Fibroblast of skin of left biceps (primary cell): ENCODE data around the gene CCNB2.

Experiments
- DNase-seq, 2 experiments: peaks; one replicate each; pipeline ENCODE4 v3.0.0-alpha.2; 2013; ENCODE audit warnings: low read depth in 2 of 2

Gene CCNB2

DNA sequence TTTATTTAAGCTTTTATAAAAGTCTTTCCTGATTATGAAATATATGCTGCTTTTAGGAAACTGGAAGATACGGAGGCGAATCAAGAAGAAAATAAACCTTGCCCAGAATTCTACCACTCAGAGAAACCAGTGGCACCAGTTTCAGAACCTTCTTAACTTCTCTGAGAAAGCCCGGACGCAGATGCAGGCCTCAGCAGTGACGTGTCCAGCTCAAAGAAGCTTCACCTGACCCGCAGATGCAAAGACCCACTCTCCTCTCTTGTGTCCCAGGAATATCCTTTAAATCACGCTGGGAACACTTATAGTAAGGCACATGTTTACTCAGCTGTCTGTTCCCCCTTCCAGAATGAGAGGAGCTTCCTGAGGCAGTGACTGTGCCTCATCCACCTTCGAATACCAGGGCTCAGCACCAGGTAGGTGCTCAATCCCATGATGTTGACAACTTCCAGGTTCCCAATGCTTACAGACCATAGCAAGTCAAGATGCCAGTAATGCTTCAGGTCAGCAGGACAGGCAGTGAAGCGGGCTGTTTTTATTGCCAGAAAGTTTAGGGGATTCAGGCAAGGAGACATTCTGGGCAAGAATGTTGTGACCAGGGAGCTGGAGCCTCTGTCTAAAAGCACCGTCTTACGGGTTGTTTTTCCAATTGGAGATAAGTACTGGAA is 61.8 kb downstream of the CCNB2 start:
- DNase-seq = no peak

DNA sequence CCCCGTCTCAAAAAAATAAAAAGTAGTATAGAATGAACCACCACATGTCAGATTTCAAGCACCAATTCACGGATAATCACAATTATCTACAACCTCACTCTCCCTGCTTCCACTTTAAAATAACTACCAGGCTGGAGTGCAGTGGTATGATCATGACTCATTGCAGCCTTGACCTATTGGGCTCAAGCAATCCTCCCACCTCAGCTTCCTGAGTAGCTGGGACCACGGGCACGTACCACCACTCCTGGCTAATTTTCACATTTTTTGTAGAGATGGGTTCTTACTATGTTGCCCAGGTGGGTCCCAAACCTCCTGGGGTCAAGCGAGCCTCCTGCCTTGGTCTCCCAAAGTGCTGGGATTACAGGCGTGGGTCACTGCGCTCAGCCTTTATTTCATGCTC is 63.6 kb downstream of the CCNB2 start:
- no peak for DNase-seq

DNA sequence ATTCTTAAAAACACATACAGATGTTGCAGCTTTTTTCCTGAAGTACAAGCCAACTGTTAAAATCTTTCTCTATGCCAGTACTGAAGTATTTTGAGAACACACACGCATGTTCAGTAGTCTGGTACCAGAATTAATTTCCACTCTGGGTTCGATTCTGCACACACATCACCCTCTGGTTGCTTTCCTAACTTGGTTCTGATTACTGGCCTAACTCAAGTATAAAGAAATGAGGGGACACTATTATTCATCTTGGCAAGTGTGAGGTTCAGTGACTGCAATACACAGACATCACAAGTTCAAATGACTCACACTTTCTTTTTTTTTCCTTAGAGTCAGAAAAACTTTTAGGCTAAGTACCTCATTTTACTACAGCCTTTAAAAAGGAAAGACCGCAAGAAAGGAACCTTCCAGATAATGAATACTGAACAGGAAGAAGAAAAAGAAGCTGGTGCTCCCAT is 64.3 kb downstream of the CCNB2 start:
- DNase-seq = peak in 1 of 2 experiments; percentile 47

DNA sequence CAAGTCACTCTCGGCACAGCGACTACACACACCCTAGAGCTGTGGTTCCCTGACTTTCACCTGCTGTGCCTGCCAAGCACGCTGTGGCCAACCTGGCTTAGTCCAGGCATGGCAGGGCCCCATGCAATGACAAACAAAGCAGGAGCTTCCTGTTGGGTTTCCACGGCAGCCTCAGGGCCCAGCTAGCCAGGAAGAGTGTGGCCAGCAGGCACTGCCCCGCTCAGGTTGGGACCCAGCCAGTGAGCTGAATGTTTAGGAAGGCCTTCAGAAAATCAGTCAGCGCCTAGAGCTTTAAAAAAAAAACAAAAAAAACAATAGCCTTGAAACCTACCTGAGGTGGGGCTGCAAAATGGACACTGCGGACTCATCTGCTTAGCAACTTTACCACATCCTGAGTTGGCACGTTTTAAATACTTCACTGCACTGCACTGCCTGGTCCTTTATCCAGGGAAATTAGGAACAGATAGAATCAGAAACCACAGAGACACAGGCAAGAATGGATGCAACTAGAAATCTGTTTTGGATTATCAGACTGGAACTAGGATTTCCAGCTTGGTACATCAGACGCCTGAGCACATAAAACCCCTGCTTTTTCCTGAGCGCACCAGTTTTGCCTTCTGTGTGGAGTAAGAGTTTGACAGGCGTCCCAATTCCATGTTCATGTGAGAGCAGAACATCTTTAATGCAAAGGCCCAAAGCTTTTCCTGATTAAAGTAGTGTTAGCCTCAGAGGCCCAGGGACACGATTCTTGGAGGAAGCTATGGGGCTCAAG is 65.5 kb downstream of the CCNB2 start:
- DNase-seq = peak; percentile 87 to 92

DNA sequence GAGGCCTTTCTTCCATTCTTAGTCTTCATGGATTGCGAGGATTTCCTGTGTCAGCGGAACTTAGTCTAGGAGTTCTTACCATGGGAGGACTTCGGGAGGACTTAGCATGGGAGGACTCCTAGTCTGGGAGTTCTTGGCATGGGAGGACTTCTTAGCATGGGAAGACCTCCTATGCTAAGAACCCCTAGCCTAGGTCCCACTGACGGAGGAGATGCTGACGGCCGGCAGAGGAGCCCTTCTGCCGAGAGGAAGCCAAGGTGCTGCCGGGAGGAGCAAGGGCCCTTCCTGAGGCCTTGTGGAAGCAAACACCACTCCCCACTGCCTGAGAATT is 66.1 kb downstream of the CCNB2 start:
- DNase-seq = no peak

DNA sequence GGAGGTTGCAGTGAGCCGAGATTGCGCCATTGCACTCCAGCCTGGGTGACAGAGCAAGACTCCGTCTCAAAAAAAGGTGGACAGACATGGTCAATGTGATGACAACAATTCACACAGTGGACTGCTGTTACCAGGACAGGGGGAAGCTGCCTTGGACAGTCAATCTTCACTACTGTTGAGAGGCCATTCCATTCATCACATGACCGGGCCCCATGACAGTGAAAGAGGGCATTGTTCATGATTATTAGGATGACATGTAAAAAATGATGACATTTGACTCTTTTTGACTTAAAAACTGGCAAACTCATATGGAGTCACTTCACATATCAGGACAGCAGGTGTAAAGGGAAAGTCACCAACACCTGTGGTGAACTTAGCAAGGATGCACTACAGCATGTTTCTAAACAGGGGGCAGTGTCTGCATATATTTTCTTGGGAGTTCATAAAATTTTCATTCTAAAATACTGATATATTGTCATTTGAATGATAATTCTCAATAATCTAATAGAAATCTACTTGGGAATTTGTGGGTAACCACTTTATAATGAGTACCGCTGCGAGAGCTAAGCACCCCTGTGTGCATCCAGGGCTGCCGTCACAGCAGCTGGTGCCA is 67.4 kb downstream of the CCNB2 start:
- no peak for DNase-seq

DNA sequence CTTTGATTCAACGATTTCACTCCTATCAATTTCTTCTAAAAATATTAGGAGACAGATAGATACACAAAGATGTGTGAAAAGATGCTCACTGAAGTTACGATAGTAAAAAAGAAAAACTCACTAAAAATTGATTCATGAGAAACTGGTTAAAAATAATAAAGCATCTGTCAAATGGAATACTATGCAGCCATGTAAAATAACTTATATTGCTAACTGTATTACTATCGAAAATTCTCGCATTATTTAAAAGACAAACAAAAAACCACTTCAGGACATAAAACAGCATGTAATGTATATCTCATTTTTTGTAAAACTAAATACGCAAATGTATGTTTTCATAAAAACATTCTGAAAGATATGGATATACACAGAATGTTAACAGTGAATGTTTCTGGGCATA is 68.2 kb downstream of the CCNB2 start:
- DNase-seq = no peak

DNA sequence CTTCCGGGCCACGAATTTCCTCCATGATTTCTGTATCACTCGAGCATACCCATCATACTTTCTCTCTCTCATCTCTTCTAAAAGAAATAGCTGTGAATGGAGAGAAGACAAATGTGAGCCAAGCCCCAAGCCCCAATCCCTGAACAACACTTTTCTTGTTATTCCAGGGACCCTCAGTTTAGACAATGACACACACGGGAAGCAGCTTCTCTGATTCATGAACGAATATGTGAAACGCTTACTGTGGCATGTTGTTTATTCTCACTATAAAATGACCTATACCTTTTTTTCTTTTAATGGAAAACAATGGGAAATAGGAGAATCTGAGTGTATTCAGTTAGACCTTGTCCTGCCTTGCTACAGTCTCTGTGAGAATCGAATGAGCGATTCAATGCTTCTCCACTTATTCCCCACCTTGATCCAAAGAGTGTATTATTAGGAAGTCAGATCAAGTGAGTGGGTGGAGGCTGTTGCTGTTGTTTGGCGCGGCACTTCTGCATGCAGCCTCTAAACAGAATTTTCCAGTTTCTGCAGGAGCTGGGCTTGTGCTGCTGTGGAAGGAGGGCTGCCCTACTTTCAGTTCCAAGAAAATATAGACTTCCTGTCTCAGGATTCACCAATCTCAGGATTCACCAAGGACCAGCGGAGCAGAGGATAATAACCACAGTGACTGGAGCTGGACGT is 69.3 kb downstream of the CCNB2 start:
- DNase-seq = no peak
